Mesenchymal stem cell (in vitro differentiated cells and primary cell): Measurements from ENCODE around the gene PKD2L2.

Experiments
- DNase-seq: peaks from one replicate; pipeline ENCODE4 v3.0.0-alpha.2; 2013
- H2AFZ ChIP-seq: one replicate; pipeline ENCODE4 v1.6.1; 2013; ENCODE audit warnings: low read depth, mild to moderate bottlenecking, control low read depth, inconsistent platforms, low read length, moderate library complexity
- H2AK5ac ChIP-seq: 2 replicates; pipeline ENCODE4 v1.6.1; 2013; ENCODE audit warnings: low read length, moderate library complexity, mild to moderate bottlenecking, inconsistent platforms; ENCODE audit not compliant: severe bottlenecking
- H2BK120ac ChIP-seq: one replicate; pipeline ENCODE4 v1.6.1; 2013; ENCODE audit warnings: low read depth, mild to moderate bottlenecking, inconsistent platforms, low read length, moderate library complexity
- H2BK12ac ChIP-seq, 2 experiments: one replicate each; pipeline ENCODE4 v1.6.1; 2013; ENCODE audit warnings: inconsistent platforms in 2 of 2, low read length in 2 of 2, mild to moderate bottlenecking in 2 of 2, moderate library complexity in 2 of 2, control low read depth in 1 of 2
- H2BK15ac ChIP-seq: one replicate; pipeline ENCODE4 v1.6.1; 2013; ENCODE audit warnings: mild to moderate bottlenecking, low read depth, inconsistent platforms; ENCODE audit not compliant: poor library complexity, severe bottlenecking
- H2BK5ac ChIP-seq: 2 replicates; pipeline ENCODE4 v1.6.1; 2013; ENCODE audit warnings: low read depth, mild to moderate bottlenecking, low read length, control low read depth, inconsistent platforms; ENCODE audit not compliant: poor library complexity, severe bottlenecking
- H3K14ac ChIP-seq, 2 experiments: one replicate each; pipeline ENCODE4 v1.6.1; 2013; ENCODE audit warnings: inconsistent platforms in 2 of 2, low read length in 2 of 2, control low read depth in 1 of 2, mild to moderate bottlenecking in 1 of 2, moderate library complexity in 1 of 2
- H3K18ac ChIP-seq, 2 experiments: one replicate each; pipeline ENCODE4 v1.6.1; 2013; ENCODE audit warnings: inconsistent platforms in 2 of 2, low read length in 2 of 2, control low read depth in 1 of 2, low read depth in 1 of 2, mild to moderate bottlenecking in 1 of 2
- H3K23ac ChIP-seq, 2 experiments: one replicate each; pipeline ENCODE4 v1.6.1; 2013; ENCODE audit warnings: inconsistent platforms in 2 of 2, low read length in 2 of 2, mild to moderate bottlenecking in 2 of 2, moderate library complexity in 2 of 2, control low read depth in 1 of 2
- H3K27ac ChIP-seq: 2 replicates; pipeline ENCODE4 v1.5.1; 2013; ENCODE audit warnings: mild to moderate bottlenecking, moderate library complexity, low read length, control low read depth, inconsistent platforms; ENCODE audit not compliant: poor library complexity, severe bottlenecking
- H3K27me3 ChIP-seq, 2 experiments: 2 replicates each; pipeline versions ENCODE4 v1.6.1 to v1.7.0; 2013; ENCODE audit warnings: low read length in 2 of 2, mild to moderate bottlenecking in 2 of 2, moderate library complexity in 2 of 2, control low read depth in 1 of 2, inconsistent platforms in 1 of 2; ENCODE audit not compliant: control insufficient read depth in 1 of 2, insufficient read depth in 1 of 2
- H3K36me3 ChIP-seq, 2 experiments: 2 replicates each; pipeline versions ENCODE4 v1.6.1 to v1.7.0; 2013; ENCODE audit warnings: low read length in 2 of 2, control low read depth in 1 of 2, inconsistent platforms in 1 of 2, low read depth in 1 of 2, mild to moderate bottlenecking in 1 of 2; ENCODE audit not compliant: insufficient read depth in 2 of 2, control insufficient read depth in 1 of 2
- H3K4ac ChIP-seq, 2 experiments: one replicate each; pipeline ENCODE4 v1.6.1; 2013; ENCODE audit warnings: inconsistent platforms in 2 of 2, low read length in 2 of 2, mild to moderate bottlenecking in 2 of 2, moderate library complexity in 2 of 2, control low read depth in 1 of 2, low read depth in 1 of 2
- H3K4me1 ChIP-seq: 2 replicates; pipeline ENCODE4 v1.6.1; 2013; ENCODE audit warnings: low read depth, low read length, control low read depth; ENCODE audit not compliant: control insufficient read depth, insufficient read depth
- H3K4me2 ChIP-seq: 2 replicates; pipeline ENCODE4 v1.6.1; 2013; ENCODE audit warnings: low read length, mild to moderate bottlenecking, inconsistent platforms; ENCODE audit not compliant: poor library complexity, severe bottlenecking
- H3K4me3 ChIP-seq, 2 experiments: 2 replicates each; pipeline versions ENCODE4 v1.5.1 to v1.7.0; 2013; ENCODE audit warnings: low read length in 2 of 2, mild to moderate bottlenecking in 2 of 2, control low read depth in 1 of 2, low read depth in 1 of 2; ENCODE audit not compliant: insufficient read depth in 1 of 2
- H3K79me1 ChIP-seq: replicated peaks from 2 replicates; pipeline ENCODE4 v1.6.1; 2013; ENCODE audit warnings: mild to moderate bottlenecking, control low read depth, low read length, inconsistent platforms; ENCODE audit not compliant: poor library complexity, severe bottlenecking
- H3K9ac ChIP-seq: 2 replicates; pipeline ENCODE4 v1.7.0; 2013; ENCODE audit warnings: mild to moderate bottlenecking, low read length, moderate library complexity
- H3K9me3 ChIP-seq: 2 replicates; pipeline ENCODE4 v1.7.0; 2013; ENCODE audit warnings: mild to moderate bottlenecking, low read length; ENCODE audit not compliant: control insufficient read depth
- H4K8ac ChIP-seq: one replicate; pipeline ENCODE4 v1.6.1; 2013; ENCODE audit warnings: inconsistent platforms, mild to moderate bottlenecking, low read length, moderate library complexity
- H4K91ac ChIP-seq: one replicate; pipeline ENCODE4 v1.6.1; 2013; ENCODE audit warnings: mild to moderate bottlenecking, low read length, inconsistent platforms
- WGBS: methylation state at CpG from one replicate; pipeline ENCODE4 v1.1.7; 2013; ENCODE audit warnings: mixed read lengths; 5-methylcytosine and 5-hydroxymethylcytosine counted together

The PKD2L2 gene

GRCh38 chr5:137888466-137888862 is 793 bp upstream of the PKD2L2 start:
- H3K4me1 ChIP-seq: no peaks in the 10 kb centered on the region
- no peak overlapping the region for H3K27ac ChIP-seq
- no peak overlapping the region for H2BK15ac ChIP-seq
- H4K91ac ChIP-seq: no peak overlapping the region
- WGBS: 86% methylated on average over 7 of the region's 7 CpGs
- H3K14ac ChIP-seq: no peak overlapping the region
- no peaks in the 10 kb centered on the region for H3K36me3 ChIP-seq
- no peaks in the 10 kb centered on the region for H3K79me1 ChIP-seq
- H3K4ac ChIP-seq: no peak overlapping the region
- peak overlapping the region in 1 of 2 experiments; percentile 83 for H3K4me3 ChIP-seq
- H3K27me3 ChIP-seq: no peaks in the 10 kb centered on the region
- no peak overlapping the region for H2BK5ac ChIP-seq
- H4K8ac ChIP-seq: no peak overlapping the region
- no peak overlapping the region for H3K4me2 ChIP-seq
- H2BK120ac ChIP-seq: no peak overlapping the region
- peak overlapping the region; percentile 88 for H3K9ac ChIP-seq
- H2BK12ac ChIP-seq: no peak overlapping the region
- no peaks in the 10 kb centered on the region for H3K9me3 ChIP-seq
- H2AK5ac ChIP-seq: no peak overlapping the region
- H3K23ac ChIP-seq: no peak overlapping the region
- no peak overlapping the region for H3K18ac ChIP-seq
- no peak for DNase-seq
- no peak overlapping the region for H2AFZ ChIP-seq

- no peak overlapping the region for H3K9ac ChIP-seq
- DNase-seq: no peak
- WGBS: 91% methylated on average over 1 of the region's 1 CpG
- no peaks in the 10 kb centered on the region for H3K4me1 ChIP-seq
- H3K9me3 ChIP-seq: no peaks in the 10 kb centered on the region
- H3K4me3 ChIP-seq: no peak overlapping the region
- H3K36me3 ChIP-seq: no peaks in the 10 kb centered on the region
- H3K4me2 ChIP-seq: no peak overlapping the region
- no peaks in the 10 kb centered on the region for H3K27me3 ChIP-seq
- no peak overlapping the region for H4K8ac ChIP-seq
- H3K14ac ChIP-seq: no peak overlapping the region
- H4K91ac ChIP-seq: no peak overlapping the region
- no peak overlapping the region for H2BK120ac ChIP-seq
- H2AFZ ChIP-seq: no peak overlapping the region
- no peak overlapping the region for H2BK12ac ChIP-seq
- H3K79me1 ChIP-seq: no peaks in the 10 kb centered on the region
- H3K23ac ChIP-seq: no peak overlapping the region
- H2BK15ac ChIP-seq: no peak overlapping the region
- no peak overlapping the region for H3K4ac ChIP-seq
- no peak overlapping the region for H3K27ac ChIP-seq
- no peak overlapping the region for H2AK5ac ChIP-seq
- no peak overlapping the region for H3K18ac ChIP-seq
- H2BK5ac ChIP-seq: no peak overlapping the region
These were observed 1.6 kb downstream of the PKD2L2 start for GRCh38 chr5:137890845-137891244.

- Histone ChIP-seq H2AFZ (no peak overlapping the region), H3K23ac (no peak overlapping the region), H2BK120ac (no peak overlapping the region), H2BK12ac (no peak overlapping the region), H3K9ac (no peak overlapping the region), H3K4me1 (no peaks in the 10 kb centered on the region), H3K27me3 (no peaks in the 10 kb centered on the region), H3K79me1 (no peaks in the 10 kb centered on the region), H3K36me3 (no peaks in the 10 kb centered on the region), H3K4me2 (no peak overlapping the region), H3K4ac (no peak overlapping the region), H3K27ac (no peak overlapping the region), H3K18ac (no peak overlapping the region), H3K4me3 (no peak overlapping the region), H2BK15ac (no peak overlapping the region), H2AK5ac (no peak overlapping the region), H2BK5ac (no peak overlapping the region), H3K9me3 (no peaks in the 10 kb centered on the region), H3K14ac (no peak overlapping the region), H4K8ac (no peak overlapping the region), H4K91ac (no peak overlapping the region)
- 91% methylated on average over 3 of the region's 3 CpGs for WGBS
- DNase-seq: no peak
These were observed 2.6 kb downstream of the PKD2L2 start for GRCh38 chr5:137891849-137892248.

- no peak overlapping the region for H4K91ac ChIP-seq
- H3K9me3 ChIP-seq: no peaks in the 10 kb centered on the region
- no peaks in the 10 kb centered on the region for H3K36me3 ChIP-seq
- peak overlapping the region in 1 of 2 experiments; percentile 21 for H3K18ac ChIP-seq
- no peak overlapping the region for H2BK120ac ChIP-seq
- DNase-seq: no peak
- H2BK5ac ChIP-seq: no peak overlapping the region
- H3K9ac ChIP-seq: no peak overlapping the region
- H2BK12ac ChIP-seq: no peak overlapping the region
- H3K23ac ChIP-seq: no peak overlapping the region
- H3K4me2 ChIP-seq: no peak overlapping the region
- H3K79me1 ChIP-seq: no peaks in the 10 kb centered on the region
- no peaks in the 10 kb centered on the region for H3K4me1 ChIP-seq
- no peaks in the 10 kb centered on the region for H3K27me3 ChIP-seq
- H2BK15ac ChIP-seq: no peak overlapping the region
- H2AFZ ChIP-seq: no peak overlapping the region
- H4K8ac ChIP-seq: no peak overlapping the region
- H2AK5ac ChIP-seq: no peak overlapping the region
- H3K4me3 ChIP-seq: no peak overlapping the region
- no peak overlapping the region for H3K14ac ChIP-seq
- H3K4ac ChIP-seq: no peak overlapping the region
- H3K27ac ChIP-seq: no peak overlapping the region
These were observed 5.3 kb downstream of the PKD2L2 start for GRCh38 chr5:137894586-137894985.
